Gastrocnemius medialis (tissue), 4 donors: Measurements from ENCODE around the gene PGAM2. TPM values are rescaled to one million over a fixed set of nuclear protein-coding genes. Genes with fewer than 3 reads are reported as not detected.

Experiments
- ATAC-seq, 2 donors: fragments of 150-250 bp; one replicate each; pipeline ENCODE4 v1.9.1; 2016
- DNase-seq, 2 donors: peaks; one replicate each; pipeline ENCODE4 v3.0.0-alpha.2; 2019
- H3K27ac ChIP-seq, 4 donors: fragments of 200-600 bp; sonication (generic); 1 replicate in 1 of 4; 2 replicates in 3 of 4; pipeline ENCODE4 v1.5.1; 2016 to 2018; ENCODE audit warnings: mild to moderate bottlenecking in 2 of 4, moderate library complexity in 1 of 4
- H3K27me3 ChIP-seq, 3 donors: fragments of 200-600 bp; sonication (generic) in 2 of 3; 1 replicate in 1 of 3; 2 replicates in 2 of 3; pipeline versions ENCODE4 v1.5.1 to v1.6.0; 2016 to 2019; ENCODE audit warnings: mild to moderate bottlenecking in 1 of 3, moderate library complexity in 1 of 3
- H3K36me3 ChIP-seq, 2 donors: fragments of 200-600 bp; sonication (generic) in 1 of 2; one replicate each; pipeline ENCODE4 v1.5.1; 2017 to 2018
- H3K4me1 ChIP-seq, 2 donors: fragments of 200-600 bp; sonication (generic) in 1 of 2; one replicate each; pipeline ENCODE4 v1.5.1; 2016 to 2017; ENCODE audit warnings: mild to moderate bottlenecking in 2 of 2
- H3K4me3 ChIP-seq, 4 donors: fragments of 200-600 bp; sonication (generic) in 3 of 4; 1 replicate in 1 of 4; 2 replicates in 3 of 4; pipeline ENCODE4 v1.5.1; 2016 to 2019; ENCODE audit warnings: mild to moderate bottlenecking in 2 of 4
- H3K9me3 ChIP-seq, 3 donors: fragments of 200-600 bp; sonication (generic) in 2 of 3; 1 replicate in 1 of 3; 2 replicates in 2 of 3; pipeline ENCODE4 v1.5.1; 2016 to 2019
- POLR2A ChIP-seq, 2 donors: fragments of 450-650 bp; IDR thresholded peaks; one replicate each; pipeline ENCODE4 v1.6.1; 2017; ENCODE audit warnings: antibody characterized with exemption in 2 of 2, mild to moderate bottlenecking in 2 of 2, moderate library complexity in 2 of 2
- in situ Hi-C, 4 donors: fragments of 200-750 bp; cut with MboI; loops; one replicate each; pipeline versions ENCODE4 v1.15.0 to v1.8.0; 2017; ENCODE audit warnings: low sequenced_read_pairs in 4 of 4
- intact Hi-C: fragments of 100-400 bp; cut with DNase I; formaldehyde crosslinking; loops from one replicate; pipeline ENCODE4 v1.15.1; 2023; ENCODE audit warnings: low total_unique reads
- total RNA-seq, 4 donors: library from RNA; depleted of rRNA; stranded (reverse); fragments of >200 nt; gene quantifications; one replicate each; pipeline versions ENCODE4 v1.1.0 to v1.2.3, GENCODE V29; 2016
- TF ChIP-seq, protein P1 (sequence below), 5 experiments: fragments of 450-650 bp in 3 of 5; fragments of 200-600 bp in 2 of 5; sonication (generic) in 2 of 5; IDR thresholded peaks in 4 of 5; conservative IDR thresholded peaks in 1 of 5; 1 replicate in 4 of 5; 2 replicates in 1 of 5; pipeline ENCODE4 v1.5.1; 2016 to 2019; ENCODE audit warnings: antibody characterized with exemption in 5 of 5, mild to moderate bottlenecking in 3 of 5, moderate library complexity in 3 of 5

Gene PGAM2
- total RNA-seq, 4 donors from 2014 or later: 129 to 355 (median 306) TPM

DNA sequence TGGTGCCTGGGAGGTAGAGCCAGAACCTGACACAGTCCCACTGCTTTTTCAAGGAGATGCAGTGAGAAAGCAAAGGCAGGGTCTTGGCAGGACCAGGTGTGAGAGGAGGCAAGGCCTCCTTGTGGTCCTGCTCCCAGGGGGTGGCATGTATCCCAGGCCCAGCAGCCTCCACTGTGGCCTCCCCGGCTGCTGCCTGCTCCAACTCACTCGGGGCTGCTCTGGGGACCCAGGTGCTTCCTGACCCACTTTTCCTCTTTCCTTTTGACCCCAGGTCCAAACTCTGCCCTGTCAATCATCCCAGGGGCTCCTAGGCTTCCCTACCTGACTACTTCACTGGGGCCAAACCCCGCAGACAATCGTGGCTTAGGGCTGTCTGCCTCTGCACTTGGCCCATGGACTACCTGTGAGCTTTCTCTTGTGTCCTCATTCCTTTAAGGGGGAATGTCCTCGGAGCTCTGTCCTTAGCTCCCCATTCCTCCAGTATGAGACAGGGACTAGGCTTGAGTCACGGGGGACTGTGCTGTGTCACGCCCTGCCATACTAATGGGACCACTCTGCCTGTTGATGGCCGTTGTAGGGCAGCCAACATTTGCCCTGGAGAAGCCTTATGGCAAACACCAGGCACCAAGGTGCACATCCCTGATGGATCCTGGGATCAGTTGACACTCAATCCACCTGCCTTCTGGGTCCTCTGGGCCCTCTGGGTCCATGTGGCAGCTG is 37.6 kb upstream of the PGAM2 start:
- H3K27me3 ChIP-seq: peaks cover 8 to 10% (median 9%) of the 10 kb centered on the region in 3 donors
- ATAC-seq: no peak
- intact Hi-C loops: no loop called here
- peaks cover 0 to 8% of the 10 kb centered on the region in 2 donors for H3K4me1 ChIP-seq
- in situ Hi-C loops: no loop called here
- no peak overlapping the region for H3K4me3 ChIP-seq
- no peaks in the 10 kb centered on the region for H3K9me3 ChIP-seq
- DNase-seq: no peak
- H3K36me3 ChIP-seq: no peaks in the 10 kb centered on the region
- H3K27ac ChIP-seq: peak overlapping the region in 2 of 4 donors; percentile 20 to 43
- TF ChIP-seq POLR2A (IDR thresholded peaks at IDR 0.05): no peak
- TF ChIP-seq, protein P1, sequence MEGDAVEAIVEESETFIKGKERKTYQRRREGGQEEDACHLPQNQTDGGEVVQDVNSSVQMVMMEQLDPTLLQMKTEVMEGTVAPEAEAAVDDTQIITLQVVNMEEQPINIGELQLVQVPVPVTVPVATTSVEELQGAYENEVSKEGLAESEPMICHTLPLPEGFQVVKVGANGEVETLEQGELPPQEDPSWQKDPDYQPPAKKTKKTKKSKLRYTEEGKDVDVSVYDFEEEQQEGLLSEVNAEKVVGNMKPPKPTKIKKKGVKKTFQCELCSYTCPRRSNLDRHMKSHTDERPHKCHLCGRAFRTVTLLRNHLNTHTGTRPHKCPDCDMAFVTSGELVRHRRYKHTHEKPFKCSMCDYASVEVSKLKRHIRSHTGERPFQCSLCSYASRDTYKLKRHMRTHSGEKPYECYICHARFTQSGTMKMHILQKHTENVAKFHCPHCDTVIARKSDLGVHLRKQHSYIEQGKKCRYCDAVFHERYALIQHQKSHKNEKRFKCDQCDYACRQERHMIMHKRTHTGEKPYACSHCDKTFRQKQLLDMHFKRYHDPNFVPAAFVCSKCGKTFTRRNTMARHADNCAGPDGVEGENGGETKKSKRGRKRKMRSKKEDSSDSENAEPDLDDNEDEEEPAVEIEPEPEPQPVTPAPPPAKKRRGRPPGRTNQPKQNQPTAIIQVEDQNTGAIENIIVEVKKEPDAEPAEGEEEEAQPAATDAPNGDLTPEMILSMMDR (IDR thresholded peaks at IDR 0.05 in 4 of 5, conservative IDR thresholded peaks at IDR 0.05 in 1 of 5): no peak

DNA sequence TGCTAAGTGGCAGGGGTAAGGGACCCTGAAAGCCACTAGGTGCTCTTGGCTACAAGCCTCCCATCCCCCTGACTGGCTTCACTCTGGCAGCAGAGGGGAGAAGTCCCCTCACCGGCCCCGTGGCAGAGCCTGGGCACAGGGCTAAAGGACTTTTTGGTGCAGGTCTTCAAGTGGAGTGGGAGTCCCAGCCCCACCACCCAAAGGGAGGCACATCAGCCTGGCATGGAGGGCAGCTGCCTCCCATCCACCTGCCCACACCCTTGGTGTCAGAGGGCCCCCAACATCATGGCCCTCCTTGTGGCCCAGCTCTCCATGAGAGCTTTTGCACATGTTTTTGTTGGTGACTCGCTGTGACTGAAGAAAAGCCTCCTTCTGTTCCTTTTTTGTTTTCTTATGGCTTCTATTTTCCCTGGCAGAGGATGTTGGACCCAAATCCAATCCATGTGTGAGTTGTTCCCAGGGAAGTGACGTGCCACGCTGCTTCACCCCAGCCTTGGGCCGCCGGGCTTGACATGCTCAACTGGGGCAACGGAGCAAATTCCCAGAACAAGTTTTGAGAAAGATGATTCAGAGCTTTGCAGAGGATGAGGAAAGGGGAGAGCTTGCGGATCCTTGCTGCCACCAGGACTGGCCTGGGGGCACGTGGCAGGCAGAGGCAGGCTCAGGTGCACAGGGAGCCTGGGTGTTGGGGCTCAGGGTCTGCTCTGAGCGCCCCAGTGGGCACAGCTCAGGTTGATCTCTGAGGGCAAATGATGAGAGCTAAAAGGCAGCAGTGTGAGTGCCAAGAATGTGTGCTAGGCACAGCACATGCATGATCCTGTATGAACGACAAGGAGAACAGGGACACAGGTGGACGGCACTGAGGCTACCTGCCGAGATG is 36.8 kb upstream of the PGAM2 start:
- Histone ChIP-seq H3K4me3 (no peak overlapping the region), H3K4me1 (peaks cover 0 to 8% of the 10 kb centered on the region in 2 donors), H3K9me3 (no peaks in the 10 kb centered on the region), H3K36me3 (no peaks in the 10 kb centered on the region), H3K27ac (peak overlapping the region in 3 of 4 donors; percentile 9 to 52 (median 29)), H3K27me3 (peaks cover 8 to 10% (median 9%) of the 10 kb centered on the region in 3 donors)
- DNase-seq (no peak), ATAC-seq (no peak)
- intact Hi-C loops (no loop called here), in situ Hi-C loops (no loop called here)
- TF ChIP-seq POLR2A (IDR thresholded peaks at IDR 0.05): no peak
- TF ChIP-seq, protein P1 (IDR thresholded peaks at IDR 0.05 in 4 of 5, conservative IDR thresholded peaks at IDR 0.05 in 1 of 5): no peak

DNA sequence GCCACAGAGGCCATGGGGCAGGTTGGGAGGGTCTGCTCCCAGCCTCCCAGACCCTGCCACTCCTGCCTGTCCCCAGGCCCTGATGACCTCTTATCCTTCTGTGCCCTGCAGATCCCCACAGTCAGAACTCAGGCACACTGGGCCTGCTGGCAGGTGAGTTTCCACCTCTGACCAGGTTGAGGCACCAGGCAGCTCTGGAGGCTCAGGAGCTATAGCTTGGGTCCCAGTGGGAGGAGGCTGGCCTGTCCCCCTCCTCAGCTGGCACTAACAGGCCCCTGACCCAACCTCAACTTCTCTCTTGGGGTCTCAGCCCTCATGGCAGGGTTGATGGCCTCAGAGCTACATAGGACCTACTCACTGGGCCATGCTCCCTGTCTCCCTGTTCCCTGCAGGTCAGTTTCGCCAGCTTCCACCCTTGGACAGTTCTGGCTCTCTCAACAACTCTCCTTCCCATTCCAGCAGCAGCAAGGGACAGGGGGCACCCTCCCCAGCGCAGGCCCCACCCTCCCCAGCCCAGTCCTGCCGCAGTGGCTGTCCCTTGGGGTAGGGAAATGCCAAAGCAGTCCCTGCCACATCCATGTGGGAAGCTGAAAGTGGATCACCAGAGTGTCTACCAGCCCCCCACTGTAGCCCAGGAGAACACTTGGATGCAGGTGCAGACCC is 36.1 kb upstream of the PGAM2 start:
- H3K27ac ChIP-seq: peak overlapping the region in 3 of 4 donors; percentile 4 to 52 (median 23)
- intact Hi-C loops (no loop called here), in situ Hi-C loops (no loop called here)
- DNase-seq (no peak), ATAC-seq (no peak)
- no peaks in the 10 kb centered on the region for H3K36me3 ChIP-seq
- peaks cover 8 to 10% (median 9%) of the 10 kb centered on the region in 3 donors for H3K27me3 ChIP-seq
- H3K4me1 ChIP-seq: peaks cover 0 to 8% of the 10 kb centered on the region in 2 donors
- no peaks in the 10 kb centered on the region for H3K9me3 ChIP-seq
- no peak overlapping the region for H3K4me3 ChIP-seq
- TF ChIP-seq, protein P1 (IDR thresholded peaks at IDR 0.05 in 4 of 5, conservative IDR thresholded peaks at IDR 0.05 in 1 of 5): no peak
- TF ChIP-seq POLR2A (IDR thresholded peaks at IDR 0.05): no peak

DNA sequence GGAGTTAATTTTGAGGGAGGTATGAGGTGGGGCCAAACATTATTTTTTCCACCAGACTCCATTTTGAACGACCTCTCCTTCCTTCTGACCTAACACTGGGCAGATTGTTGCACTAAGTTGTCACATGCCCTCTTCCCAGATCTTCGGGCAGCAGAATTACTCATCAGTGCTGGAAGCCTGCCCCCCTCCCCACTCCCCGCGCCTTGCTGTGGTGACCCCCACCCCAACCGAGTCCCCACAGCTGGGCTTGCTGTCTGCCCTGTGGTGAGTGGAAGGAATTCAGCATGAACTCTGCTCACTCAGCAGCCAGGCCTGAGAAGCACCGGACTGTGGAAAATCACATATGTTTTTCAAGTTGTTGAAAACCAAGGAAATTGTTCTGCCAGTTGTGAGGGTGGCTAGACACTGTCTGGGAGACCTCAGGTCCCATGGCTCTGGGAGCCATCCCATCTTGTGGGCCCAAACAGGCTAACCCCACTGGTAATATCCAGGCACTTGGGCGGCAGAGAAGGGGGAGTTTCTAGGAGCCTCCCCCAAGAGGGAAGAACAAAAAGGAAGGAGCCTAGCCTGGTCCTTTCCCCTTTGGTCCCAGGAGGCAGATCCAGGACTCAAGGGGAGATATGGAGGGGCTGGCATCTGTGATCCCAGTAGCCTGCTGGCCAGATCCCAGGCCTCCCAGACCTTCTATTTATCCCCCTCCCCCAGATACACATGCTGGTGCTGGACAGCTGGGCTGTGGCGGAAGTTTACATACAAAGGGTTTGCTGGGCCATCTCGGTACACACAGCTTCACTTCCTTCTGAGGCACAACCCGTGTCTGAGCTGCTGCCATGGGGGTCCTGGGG is 35.3 kb upstream of the PGAM2 start:
- no peaks in the 10 kb centered on the region for H3K9me3 ChIP-seq
- intact Hi-C loops: no loop called here
- TF ChIP-seq POLR2A (IDR thresholded peaks at IDR 0.05): no peak
- TF ChIP-seq, protein P1 (IDR thresholded peaks at IDR 0.05 in 4 of 5, conservative IDR thresholded peaks at IDR 0.05 in 1 of 5): no peak
- H3K4me1 ChIP-seq: peaks cover 0 to 3% of the 10 kb centered on the region in 2 donors
- in situ Hi-C loops: no loop called here
- H3K4me3 ChIP-seq: no peak overlapping the region
- H3K27me3 ChIP-seq: peaks cover 8 to 10% (median 9%) of the 10 kb centered on the region in 3 donors
- no peaks in the 10 kb centered on the region for H3K36me3 ChIP-seq
- DNase-seq (no peak), ATAC-seq (no peak)
- peak overlapping the region; percentile 4 to 52 (median 24) for H3K27ac ChIP-seq
